Spinal cord (tissue), 10 donors: ENCODE results near the gene GPRIN3. TPM values are rescaled to one million over a fixed set of nuclear protein-coding genes. Genes with fewer than 3 reads are reported as not detected.

Experiments
- DNase-seq, 6 donors: peaks; one replicate each; pipeline versions ENCODE4 v3.0.0 to v3.0.0-alpha.2; 2013 to 2015; ENCODE audit warnings: low spot score in 6 of 6, low read depth in 4 of 6
- H3K27ac ChIP-seq: one replicate; pipeline ENCODE4 v1.5.1; 2013; ENCODE audit warnings: low read depth, low read length, control low read depth
- H3K27me3 ChIP-seq: one replicate; pipeline ENCODE4 v1.6.1; 2013; ENCODE audit warnings: low read length; ENCODE audit not compliant: control insufficient read depth, insufficient read depth
- H3K36me3 ChIP-seq: one replicate; pipeline ENCODE4 v1.6.1; 2013; ENCODE audit warnings: low read length; ENCODE audit not compliant: control insufficient read depth, insufficient read depth
- H3K4me1 ChIP-seq: one replicate; pipeline ENCODE4 v1.6.1; 2013; ENCODE audit warnings: low read length; ENCODE audit not compliant: control insufficient read depth, insufficient read depth
- H3K4me3 ChIP-seq: one replicate; pipeline ENCODE4 v1.5.1; 2013; ENCODE audit warnings: low read depth, low read length, control low read depth
- H3K9me3 ChIP-seq: one replicate; pipeline ENCODE4 v1.6.1; 2013; ENCODE audit warnings: low read length; ENCODE audit not compliant: control insufficient read depth, insufficient read depth
- WGBS: methylation state at CpG from one replicate; pipeline ENCODE4 v1.1.5; 2013; ENCODE audit warnings: missing lambda C conversion rate; ENCODE audit not compliant: insufficient coverage; 5-methylcytosine and 5-hydroxymethylcytosine counted together
- polyA plus RNA-seq, 2 donors: library from polyadenylated mRNA; unstranded; fragments of 120-200 nt; gene quantifications; one replicate each; pipeline ENCODE4 v1.2.1, GENCODE V29; 2013; ENCODE audit not compliant: insufficient read length in 2 of 2
- total RNA-seq, 2 donors: library from RNA; depleted of rRNA in 1 of 2; stranded (reverse); fragments of 120-200 nt in 1 of 2; fragments of >200 nt in 1 of 2; gene quantifications; one replicate each; pipeline versions ENCODE4 v1.2.3 to v1.2.4, GENCODE V29; 2013 to 2014
- donor health status: healthy.

Gene GPRIN3
- total and polyA plus RNA-seq, 4 donors, result 6.3 to 29.5 (median 12.8) TPM

DNA sequence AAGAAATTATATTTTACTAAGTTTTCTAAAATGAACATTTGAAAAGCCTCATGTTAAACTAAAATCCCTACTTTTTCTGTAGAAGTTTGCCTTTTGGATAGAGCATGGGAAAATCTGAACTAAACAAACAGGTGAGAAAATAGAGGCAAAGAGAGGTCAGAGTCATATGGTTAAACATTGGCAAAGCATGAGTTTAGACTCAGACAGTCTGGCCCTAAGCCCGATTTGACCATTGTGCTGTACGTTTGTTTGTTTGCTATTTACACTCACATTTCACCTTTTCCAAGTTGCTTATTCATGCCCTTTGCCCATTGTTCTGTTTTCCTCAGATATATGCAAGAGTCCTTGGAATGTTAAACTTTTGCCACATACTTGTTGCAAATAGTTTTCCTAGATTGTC, 110.9 kb downstream of the GPRIN3 start:
- no peak overlapping the region for H3K4me3 ChIP-seq
- WGBS, result 20% methylated on average over 2 of the region's 2 CpGs
- H3K27ac ChIP-seq, result no peak overlapping the region

DNA sequence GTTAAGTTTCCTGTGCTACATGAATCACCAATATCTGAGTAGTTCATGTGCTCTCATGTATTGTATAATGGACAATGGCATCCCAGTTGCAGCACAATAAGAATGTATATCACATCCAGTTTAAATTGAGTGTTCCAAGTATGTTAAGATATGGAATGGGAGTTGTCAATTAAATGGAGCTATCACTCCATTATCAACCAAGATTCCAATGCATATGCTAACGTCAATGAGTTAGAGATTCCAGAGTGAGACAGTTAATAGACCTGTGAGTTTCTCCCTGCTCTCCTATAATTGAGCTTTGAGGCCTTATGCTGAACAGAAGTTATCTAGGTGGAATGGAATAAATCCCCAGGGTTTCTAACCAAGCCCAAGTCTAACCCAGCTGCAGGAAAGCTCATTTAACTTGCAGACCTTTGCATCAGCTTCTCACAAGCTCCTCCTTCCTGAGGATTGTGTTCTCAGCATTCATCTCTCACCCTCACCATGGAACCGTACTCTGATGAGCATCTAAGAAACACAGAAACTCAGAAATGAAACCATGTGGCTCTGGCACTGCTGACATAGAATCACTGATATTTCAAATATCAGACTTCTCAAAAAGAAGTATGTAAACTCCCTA, 111.4 kb downstream of the GPRIN3 start:
- no peaks in the 10 kb centered on the region for H3K4me1 ChIP-seq
- H3K36me3 ChIP-seq, result no peaks in the 10 kb centered on the region
- WGBS, result no CpG with 5 or more reads among the region's 2 CpGs
- no peak overlapping the region for H3K4me3 ChIP-seq
- no peak overlapping the region for H3K27ac ChIP-seq
- DNase-seq, result no peak
- no peaks in the 10 kb centered on the region for H3K27me3 ChIP-seq
- no peaks in the 10 kb centered on the region for H3K9me3 ChIP-seq

More for the DNA sequence above, 110.9 kb downstream of the GPRIN3 start:
- H3K36me3 ChIP-seq, result no peaks in the 10 kb centered on the region
- DNase-seq, result no peak
- H3K4me1 ChIP-seq, result no peaks in the 10 kb centered on the region
- H3K9me3 ChIP-seq, result no peaks in the 10 kb centered on the region
- no peaks in the 10 kb centered on the region for H3K27me3 ChIP-seq

DNA sequence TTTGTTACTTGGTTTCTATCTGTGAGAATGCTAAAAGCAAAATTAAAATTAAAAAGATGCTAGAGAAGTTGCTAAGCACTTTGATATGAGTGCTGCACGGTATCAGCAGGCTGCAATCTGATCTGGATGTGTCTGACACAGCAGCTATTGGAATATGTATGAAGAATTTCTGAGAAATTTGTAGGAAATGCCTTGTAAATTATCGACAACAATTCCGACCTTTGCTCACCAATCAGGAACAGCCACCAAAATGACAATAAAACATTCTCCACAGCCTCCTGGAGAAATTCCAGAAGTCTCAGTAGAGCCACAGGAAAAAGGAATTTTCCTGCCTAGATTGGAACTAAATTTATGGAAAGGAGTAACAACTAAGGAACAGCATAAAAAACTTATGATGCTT, 113.8 kb downstream of the GPRIN3 start:
- H3K27ac ChIP-seq, result no peak overlapping the region
- WGBS, result 86% methylated on average over 1 of the region's 3 CpGs
- H3K36me3 ChIP-seq, result no peaks in the 10 kb centered on the region
- H3K4me3 ChIP-seq, result no peak overlapping the region
- no peak for DNase-seq
- H3K27me3 ChIP-seq, result no peaks in the 10 kb centered on the region
- H3K4me1 ChIP-seq, result no peaks in the 10 kb centered on the region
- peaks cover 1% of the 10 kb centered on the region for H3K9me3 ChIP-seq

Other genes with a start within 250 kb of the GPRIN3 start
- gene TIGD2, start 196.3 kb downstream of the GPRIN3 start, total RNA-seq, result 1 to 10 TPM; 9.5 to 9.6 TPM
- gene TIGD2, start 196.3 kb downstream of the GPRIN3 start, polyA plus RNA-seq, result 1 to 10 TPM; 4.7 to 5.1 TPM